Activated T-cell treated with anti-CD3 and anti-CD28 coated beads, Interleukin-2, amount 50 U/mL, for 1 hour (primary cell): ENCODE measurements around the gene A3GALT2.

Experiments
- DNase-seq: peaks from one replicate; pipeline ENCODE4 v3.0.0-alpha.2; 2020

The A3GALT2 gene

DNA sequence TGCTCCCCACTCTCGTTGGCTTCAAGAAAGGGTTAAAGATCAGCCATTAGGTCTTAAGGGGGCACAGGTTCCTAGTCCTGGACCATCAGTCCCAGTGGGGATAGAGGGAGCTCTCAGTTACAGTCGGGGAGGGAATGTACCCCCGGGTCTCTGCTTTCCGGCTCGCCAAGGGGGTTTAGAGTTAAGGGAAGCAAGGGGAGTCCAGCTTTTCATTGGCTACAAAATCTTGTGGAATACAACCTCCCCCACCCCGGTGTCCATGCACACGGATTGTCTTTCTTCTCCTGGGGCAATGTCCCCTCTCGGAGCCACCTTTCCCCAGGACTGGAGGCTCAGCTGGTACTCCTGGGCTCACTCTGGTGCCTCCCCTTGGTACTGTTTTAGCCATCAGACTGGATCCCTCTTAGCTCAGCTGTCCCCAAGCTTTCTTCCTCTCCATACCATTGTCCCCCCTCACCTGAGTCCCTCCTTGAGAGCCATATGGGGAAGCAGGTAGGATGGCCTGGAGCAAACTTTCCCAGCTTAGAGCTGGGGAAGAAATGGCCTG lies at the start of gene A3GALT2:
TSS of gene A3GALT2 (minus strand) at position 480 of the 547 bp plus-strand sequence. CDS start at position 480, 0 bp downstream.
- DNase-seq = no peak

DNA sequence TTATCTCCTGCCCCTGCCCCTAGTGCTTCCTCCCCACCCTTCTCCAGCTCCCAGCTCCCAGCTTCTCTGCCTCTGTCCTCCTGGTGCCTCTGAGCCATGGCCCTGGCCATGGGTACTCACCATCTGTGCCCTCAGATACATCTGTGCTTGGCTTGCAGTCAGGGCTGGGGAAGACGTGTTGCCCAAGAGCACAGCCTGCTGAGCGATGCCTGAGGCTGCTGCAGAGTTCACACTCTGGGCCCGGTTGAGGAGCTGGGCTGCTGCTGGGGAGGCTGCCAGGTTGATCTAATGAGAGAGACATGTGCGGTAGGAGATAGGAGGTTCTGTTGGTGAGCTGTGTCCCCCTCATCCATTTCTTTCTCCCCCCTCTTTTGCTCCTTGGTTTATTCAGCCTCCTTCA lies 49.4 kb upstream of the A3GALT2 start:
- no peak for DNase-seq

DNA sequence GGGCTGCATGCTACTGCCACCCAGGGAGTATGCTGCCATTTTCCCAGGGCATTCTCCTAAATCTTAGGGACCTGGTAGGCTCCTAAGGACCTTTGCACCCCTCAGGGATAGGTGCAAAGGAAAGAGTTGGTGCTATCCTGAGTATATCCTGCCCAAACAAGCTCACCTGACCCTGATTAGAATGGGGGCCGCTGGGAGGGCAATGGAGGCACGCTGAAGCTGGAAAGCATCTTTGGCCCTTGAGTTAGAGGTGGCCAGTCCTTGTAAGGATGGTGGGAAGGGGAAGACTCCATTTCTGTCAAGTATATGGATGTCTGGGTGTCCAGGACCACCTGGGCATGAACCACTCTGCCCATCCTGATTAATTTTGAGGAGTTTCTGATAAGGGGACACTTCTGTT lies 48.9 kb upstream of the A3GALT2 start:
- DNase-seq = no peak

DNA sequence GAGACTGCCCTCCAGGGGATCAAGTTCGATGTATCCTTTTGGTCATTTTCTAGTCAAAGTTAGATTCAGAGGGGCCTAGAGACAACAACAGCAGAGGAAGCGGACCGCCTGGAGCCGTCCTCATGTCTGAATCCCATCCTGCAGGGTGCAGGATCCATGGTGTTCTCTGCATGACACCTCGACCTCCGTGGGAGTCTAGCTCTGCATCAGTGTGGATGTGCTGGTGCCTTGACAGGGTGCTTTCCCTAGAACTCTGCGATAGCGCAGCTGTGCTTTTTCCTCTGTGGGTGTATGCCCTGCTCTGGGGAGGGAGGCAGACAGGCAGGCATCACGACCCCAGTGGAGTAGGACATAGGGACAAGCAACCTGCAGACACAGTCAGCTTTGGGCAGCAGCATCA lies 48.2 kb upstream of the A3GALT2 start:
- no peak for DNase-seq

DNA sequence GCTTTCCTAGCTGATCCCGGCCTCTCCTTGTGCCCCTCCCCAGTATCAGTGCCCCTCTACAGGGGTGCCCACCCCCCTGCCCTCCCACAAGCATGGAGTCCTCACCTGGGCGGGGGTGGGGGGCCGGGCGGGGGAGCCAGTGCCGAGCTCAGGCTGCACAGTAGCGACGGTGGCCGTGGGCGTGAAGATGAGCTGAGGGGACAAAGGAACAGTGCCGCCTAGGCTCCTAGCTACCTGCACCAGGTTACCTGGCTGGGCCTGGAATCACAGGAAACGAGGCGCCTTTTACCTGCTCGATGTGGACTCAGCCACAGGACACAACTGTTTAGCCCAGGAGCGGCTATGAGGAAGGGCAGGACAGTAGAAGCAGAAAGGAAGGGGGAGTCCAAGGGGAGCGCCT lies 47.5 kb upstream of the A3GALT2 start:
- no peak for DNase-seq

DNA sequence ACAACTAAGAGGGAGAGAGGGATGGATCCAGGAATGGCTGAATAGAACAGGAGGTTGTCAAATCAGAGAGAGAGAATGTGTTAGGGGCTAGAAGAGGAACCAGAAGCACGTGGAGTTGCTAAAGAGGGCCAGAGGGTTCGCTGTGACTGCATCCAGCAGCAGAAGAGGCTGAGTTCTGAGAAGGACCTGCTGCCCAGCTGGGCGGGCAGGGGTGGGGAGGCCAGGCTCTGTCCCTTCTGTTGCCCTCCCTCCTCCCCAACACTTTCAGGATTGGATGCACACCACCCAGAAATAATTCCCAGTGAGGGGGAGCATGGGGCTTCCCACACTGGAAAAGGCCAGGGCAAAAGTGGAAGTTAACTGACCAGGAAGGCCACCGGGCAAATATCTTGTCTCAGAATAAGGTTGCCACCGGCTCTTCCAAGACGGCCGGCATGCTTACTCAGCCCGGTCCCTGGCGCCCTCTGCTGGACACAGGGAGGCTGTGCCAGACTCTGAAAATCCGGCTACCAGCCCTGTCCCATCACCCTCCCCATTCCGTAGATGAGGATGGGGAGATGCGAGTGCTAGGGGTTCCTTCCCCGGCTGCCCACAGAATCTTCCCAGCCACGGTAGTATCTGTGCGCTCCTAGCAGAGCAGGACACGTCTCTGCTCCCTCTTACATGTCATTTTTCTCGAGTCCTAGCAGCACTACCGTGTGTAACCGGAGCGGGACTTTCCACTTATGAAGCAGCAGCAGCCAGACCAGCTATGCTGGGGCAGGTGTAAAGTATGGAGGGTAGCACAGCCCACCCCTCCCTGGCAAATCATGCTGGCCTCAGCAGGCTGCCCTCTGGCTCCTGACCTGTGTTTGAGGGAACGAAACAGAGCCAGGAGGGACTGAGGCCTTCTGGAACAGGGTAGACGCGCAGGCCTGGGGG lies 46.8 kb upstream of the A3GALT2 start:
- peak; percentile 85 for DNase-seq

DNA sequence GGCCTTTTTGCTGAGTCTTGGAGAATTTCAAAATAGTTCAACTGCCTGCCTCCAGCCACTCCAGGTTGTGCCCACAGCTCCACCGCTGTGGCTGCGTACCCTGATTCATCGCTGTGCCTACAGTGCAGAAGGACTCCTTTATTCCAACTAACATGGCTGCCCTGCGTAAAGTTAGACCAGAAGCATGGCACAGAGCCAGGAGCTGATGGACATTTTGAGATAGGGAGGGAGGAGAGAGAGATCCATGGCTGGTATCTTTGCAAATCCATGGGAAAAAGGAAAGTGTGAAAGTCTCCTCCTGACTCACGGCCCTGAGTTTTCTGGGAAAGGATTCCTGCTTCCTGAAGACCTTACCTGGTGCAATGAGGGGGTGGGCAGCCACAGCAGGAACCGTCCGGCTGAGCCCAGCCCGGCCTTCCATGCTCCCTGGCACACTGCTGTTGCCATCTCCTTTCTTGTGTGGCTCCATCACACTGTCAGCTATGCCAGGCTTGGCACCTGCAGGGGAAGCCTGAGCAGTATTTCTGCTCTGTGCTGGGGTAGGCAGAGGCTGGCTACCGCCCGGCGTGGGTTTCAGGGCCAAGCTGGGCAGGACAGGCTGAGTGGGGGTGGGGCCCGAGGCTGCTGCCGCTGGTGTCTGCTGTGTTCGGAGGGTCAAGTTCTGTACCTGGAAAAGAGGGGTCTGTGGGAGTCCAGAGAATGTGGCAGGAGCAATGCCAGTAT lies 46.0 kb upstream of the A3GALT2 start:
- no peak for DNase-seq

DNA sequence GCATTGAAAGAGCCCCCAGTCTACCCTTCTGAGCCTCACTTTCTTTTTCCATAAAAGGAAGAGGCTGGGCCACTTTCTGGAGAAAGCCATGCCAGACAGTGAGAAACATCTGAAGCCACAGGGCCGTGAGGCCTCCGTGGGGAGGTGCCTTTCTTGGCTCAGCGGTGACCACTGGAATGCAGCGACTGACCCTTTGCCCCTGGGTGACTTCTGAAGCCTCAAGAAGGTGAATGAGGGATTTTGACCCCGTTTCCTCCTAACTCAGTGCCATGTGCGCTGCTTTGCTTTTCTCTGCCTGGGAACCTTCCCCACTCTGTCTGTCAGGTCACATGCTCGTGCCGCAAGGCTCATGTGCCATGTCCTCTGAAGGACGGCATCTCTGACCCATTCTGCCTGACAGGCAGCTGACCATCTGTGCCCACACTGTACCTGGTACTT lies 44.7 kb upstream of the A3GALT2 start:
- no peak for DNase-seq

DNA sequence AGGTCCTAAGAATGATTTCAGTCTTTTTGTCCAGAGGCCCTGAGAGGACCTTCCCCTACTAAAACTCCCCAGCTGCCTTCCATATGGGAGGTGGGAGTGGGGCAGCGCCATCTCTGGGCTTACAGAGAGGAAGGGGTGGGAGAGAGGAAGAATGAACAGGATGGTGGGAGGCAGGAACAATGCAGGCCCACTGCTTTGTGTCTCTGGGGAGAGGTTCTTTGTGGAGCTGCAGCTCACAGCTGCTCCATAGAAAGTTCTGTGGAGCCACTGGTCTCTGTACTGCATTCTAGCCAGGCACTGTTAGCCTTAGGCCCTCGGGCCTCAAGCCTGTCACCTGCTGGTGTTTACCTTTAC lies 43.6 kb upstream of the A3GALT2 start:
- DNase-seq = no peak

DNA sequence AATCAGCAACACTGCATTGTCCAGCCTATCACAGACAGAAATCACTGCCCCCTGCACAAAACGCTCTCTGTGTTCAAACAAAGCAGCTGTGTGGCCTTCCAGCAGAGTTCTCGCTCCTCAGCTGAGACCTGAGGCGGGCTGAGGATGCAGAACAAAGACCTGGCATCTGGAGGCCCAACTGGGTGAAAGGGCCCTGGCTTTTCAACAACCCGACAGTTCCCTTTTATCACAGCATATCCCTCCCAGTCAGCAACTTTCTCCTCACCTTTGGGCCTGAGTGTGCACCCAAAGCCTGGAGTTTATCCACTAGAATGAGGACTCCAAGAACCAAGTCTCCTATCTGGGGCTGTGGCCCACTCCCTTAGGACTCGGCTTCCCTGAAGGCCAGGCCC lies 42.6 kb upstream of the A3GALT2 start:
- DNase-seq = no peak

DNA sequence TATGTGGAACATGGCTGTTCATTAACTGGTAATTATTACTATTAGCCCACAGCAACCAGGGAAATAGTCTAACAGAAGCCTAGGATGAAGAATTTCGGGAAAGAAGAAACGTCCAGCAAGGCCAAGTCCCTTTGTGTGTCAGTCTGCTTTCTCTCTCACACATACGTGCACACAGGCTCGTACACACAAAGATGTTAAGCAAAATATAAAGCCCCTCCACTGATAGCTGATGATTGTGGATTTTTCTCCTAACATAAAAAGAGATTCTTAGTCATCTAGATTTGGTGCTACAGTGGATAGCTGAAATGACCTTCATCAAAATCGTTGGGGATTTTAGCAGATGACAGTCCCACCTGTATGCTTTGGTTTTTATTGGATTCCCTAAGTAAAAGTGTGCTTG lies 42.1 kb upstream of the A3GALT2 start:
- no peak for DNase-seq

DNA sequence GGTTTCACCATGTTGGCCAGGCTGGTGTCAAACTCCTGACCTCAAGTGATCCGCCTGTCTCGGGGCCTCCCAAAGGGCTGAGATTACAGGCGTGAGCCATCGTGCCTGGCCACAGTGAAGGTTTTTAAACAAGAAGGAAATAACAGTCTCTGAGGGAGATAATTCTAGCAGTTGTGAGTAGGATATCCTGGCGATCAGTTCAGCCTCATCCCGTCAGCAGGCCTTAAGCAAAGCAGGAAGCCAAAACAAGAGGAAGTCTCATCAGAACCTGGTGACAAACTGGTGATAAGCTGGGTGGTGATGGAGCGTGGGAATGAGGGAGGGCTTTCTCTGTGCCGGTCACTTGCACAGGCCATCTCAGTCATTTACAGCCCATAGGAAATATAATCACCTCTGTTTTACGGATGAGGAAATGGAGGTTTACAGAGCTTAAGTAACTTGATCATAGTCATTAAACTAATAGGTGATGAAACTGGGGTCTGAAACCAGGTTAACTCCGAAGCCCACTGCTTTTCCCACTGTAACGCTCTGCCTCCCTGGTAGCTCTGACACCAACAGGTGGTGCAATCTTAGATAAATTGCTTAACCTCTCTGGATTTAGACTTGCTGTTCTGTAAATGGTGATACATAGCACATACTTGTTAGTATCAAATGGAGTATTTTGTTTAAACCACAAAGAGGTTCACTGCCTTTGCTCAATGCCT lies 40.8 kb upstream of the A3GALT2 start:
- no peak for DNase-seq

DNA sequence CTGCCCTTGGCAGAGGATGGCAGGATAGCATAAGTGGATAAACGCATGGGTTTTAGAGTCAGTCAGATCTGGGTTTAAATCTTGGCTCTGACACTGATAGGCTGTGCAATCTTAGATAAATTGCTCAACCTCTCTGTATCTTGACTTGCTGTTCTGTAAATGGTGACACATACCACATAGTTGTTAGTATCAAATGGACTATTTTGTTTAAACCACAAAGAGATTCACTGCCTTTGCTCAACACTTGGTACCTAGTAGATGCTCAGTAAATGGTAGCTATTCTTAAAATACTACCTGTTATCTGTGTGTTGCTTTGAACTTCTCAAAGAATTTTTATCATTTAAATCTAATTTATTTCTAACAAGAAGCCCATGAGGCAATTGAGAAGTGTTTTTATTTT lies 39.5 kb upstream of the A3GALT2 start:
- no peak for DNase-seq

DNA sequence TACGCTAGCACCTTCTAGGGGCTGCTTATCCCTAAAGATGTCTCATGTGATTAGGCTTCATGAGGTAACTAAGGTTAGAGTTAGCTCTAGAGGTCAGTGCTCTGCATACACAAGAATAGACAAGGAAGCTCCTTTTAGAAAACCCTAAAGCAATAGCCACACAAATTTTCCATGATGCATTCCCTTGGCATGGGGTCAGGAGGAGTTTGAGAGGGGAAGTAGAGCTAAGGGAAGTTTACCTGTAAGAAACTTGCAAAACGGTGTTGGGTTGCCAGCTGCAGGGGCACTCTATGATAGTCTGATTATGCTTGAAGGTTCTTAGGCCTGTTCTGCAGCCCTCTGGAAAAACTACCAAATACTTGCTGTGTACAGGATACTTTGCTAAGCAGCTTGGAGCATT lies 39.0 kb upstream of the A3GALT2 start:
- DNase-seq = no peak

DNA sequence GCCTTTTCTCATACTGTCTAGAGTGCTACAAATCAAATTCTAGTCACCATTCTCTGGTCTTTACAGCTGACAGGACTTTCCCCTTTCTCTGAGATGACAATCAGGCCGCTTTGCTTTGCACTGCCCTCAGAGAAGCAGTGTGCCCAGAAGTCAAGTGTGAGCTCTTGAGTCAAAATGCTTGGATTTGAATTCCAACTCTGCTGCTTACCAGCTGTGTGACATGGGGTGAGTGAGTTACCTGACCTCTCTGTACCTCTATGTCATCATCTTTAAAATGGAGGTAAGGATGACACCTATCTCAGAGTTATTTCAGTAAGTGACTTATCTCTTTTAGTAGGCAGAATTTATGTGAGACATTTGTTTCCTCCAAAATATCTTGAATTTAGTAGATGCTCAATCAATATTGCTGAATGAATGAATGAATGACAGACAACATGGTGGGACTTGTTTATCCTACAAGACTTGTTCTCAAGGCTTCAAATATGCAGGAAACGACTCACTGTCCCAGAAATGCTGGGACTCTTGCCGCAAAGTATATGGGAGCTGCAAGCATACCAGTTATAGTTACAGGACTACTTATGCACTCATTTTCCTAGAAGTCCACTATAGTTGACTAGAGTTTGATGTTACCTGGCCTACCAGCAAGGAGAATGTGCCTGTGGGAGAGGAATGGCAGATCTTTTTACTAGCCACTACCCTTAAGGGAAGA lies 38.1 kb upstream of the A3GALT2 start:
- DNase-seq = no peak

DNA sequence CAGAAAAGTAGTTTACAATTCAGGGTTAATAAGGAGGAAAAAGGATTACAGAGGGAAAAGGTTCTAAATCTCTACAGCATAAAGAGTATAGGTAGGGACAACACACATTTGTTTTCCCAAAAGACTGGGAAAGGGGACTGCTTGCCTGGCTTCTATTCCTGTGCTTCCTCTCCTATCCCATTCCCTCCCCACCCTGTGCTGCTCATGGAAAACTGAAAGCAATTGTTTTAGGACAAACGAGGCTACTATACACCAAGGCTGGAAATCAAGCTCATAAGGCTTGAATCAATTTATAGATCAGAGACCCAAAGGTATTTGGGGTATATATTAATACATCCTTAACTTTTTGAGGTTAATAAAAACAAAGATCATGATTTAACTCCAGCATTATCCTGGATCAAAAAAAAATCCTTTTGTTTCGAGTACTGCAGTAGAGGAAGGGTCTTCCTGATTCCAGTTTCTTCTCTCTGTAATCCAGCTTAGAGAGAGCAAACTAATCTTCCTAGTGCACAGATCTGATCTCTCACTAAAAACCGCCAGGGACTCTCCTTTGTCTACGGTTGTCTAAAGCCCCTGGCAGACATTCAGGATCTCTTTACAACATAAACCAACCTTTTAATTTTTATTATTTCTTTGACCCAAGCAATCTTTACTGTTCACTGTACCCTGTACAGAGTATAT lies 37.4 kb upstream of the A3GALT2 start:
- DNase-seq = no peak

DNA sequence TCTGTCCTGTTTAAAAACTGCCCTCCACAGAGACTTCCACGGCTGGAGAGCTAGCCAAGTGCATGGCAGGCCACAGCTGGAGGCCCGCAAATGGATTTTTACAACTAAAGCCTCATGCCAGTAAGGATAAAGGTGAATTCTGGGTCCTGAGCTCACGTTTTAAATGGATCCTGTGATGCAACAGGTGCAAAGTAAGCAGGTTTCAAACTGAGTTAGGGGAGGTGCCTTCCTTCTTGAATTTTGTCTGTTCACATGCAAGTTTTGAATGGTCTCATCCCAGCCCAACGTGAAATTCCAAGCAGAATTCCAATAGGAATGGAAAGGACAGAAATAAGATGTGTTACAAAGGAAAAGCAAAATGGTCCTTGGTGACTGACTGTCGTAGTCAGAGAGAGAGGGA lies 36.2 kb upstream of the A3GALT2 start:
- DNase-seq = no peak

DNA sequence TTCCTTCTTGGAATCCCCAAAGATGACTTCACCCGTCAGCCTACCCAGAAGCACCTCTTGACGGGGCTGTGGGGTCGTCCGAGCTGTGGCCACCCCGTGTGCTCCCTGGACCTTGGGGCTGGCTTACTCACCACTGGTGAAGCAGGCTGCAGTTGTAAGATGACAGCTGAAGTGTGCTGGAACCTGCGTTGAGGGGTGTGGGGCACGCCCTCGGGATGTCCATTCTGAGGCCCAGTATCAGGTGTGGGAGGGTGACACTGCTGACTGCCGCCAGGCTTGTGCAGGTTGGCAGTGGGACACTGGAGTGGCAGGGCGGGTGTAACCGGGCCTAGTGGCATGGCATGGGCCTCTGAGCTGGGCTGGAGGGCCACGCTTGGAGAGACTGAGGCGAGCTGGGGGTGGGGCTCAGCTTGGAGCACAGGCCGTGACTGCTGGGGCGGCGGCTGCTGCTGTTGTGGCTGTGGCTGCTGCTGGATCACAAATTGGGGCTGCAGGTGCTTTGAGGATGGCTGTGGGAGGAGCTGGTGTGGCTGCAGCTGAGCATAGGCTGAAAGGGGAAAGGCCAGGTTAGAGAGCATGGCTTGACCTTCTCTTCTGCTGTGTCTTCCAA lies 33.9 kb upstream of the A3GALT2 start:
- no peak for DNase-seq

DNA sequence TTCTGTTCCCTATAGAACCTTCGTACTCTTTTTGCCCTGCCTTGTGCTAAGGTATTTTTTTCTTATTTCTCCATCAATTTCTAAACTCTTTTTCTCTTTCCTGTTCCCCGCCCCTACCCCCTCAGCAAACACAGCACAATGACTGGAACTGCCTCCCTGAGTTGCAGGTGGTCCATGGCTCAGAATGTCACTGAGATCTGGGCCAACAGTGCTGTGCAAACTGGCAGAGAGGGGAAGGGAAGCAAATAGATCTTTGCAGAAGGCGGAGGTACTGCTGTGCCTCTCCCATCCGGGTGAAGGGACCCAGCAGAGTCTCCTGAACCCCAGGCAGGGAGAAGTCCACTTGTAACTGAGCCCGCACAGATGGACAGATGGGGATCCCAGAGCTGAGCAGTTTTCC lies 32.6 kb upstream of the A3GALT2 start:
- no peak for DNase-seq

DNA sequence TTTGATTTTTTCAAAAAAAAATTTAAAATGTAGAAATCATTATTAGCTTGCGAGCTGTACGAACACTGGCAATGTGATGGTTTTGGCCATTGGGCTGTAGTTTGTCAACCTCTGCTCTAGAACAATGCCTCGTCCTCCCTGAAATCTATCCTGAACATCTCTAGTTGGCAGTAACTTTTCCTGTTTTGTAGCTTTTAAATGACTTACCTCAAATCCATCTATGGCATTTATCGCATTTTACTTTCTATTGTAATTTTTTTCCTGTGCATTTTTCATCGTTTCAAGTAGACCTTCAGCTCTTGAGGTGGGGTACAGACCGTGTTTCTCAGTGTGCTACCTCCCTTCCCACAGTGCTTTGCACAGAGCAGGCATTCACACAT lies 30.4 kb upstream of the A3GALT2 start:
- no peak for DNase-seq

DNA sequence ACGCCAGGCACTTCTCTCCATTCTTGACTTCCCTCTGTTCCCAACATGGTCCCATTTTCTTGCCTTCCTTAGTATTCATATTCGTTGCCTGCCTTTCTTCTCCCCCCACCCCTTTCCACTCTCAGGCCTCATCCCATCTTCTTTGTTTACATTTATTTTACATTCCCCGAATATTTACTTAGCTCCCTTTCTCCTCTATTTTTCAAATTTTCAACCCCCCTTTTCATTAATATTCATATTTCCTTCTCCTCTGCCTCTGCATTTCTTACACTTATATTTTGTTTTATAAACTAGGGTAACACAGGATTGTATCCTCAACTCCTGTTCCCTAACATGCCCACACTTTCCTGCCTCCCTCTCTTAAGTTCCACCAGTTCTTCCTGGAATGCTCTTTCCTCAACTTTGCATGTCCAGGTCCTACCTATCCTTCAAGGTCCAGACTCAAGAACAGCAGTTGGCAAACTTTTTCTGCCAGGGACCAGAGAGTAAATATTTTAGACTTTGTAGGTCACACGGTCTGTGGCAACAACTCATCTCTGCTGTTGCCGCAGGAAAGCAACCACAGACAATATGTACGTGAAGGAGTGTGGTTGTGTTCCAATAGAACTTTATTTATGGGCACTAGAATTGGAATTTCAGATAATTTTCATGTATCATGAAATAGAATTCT lies 29.8 kb upstream of the A3GALT2 start:
- no peak for DNase-seq
